HCT116 (cell line): ENCODE results near the gene DBET. TPM values are rescaled to one million over a fixed set of nuclear protein-coding genes. Genes with fewer than 3 reads are reported as not detected.
"Not testable (repeated sequence)": the region's sequence is repeated elsewhere in the genome, so short reads cannot be mapped to it uniquely, and the experiment has no call there.

Source experiments
- ATAC-seq: fragments of 200-7000 bp; cut with Tn5 transposase; 2 replicates; pipeline ENCODE4 v1.9.1; 2020; ENCODE audit warnings: mild to moderate bottlenecking, moderate library complexity
- BruUV-seq: library from RNA; stranded (reverse); fragments of 400-500 nt; replicated peaks from 2 replicates; lab custom pipeline; 2021; lab: Mats Ljungman, UMichigan
- CTCF ChIA-PET: fragments of 300-600 bp; sonication (Branson Sonifier 250); formaldehyde crosslinking; loops from one replicate; lab custom pipeline; 2021; ENCODE audit warnings: antibody characterized with exemption; lab: Charles Lee
- POLR2A ChIA-PET: fragments of 300-600, 350-600 bp; sonication (Branson Sonifier 250); formaldehyde crosslinking; loops from one replicate; lab custom pipeline; 2021; ENCODE audit warnings: antibody characterized with exemption; lab: Charles Lee
- RAD21 ChIA-PET, 2 experiments: fragments of 300-600 bp; sonication (Branson Sonifier 250); formaldehyde crosslinking; loops; one replicate each; lab custom pipeline; 2023; ENCODE audit warnings: low total read pairs in 2 of 2; ENCODE audit not compliant: uncharacterized antibody in 2 of 2, unreplicated experiment in 2 of 2, low non-redundant PET in 1 of 2; lab: Charles Lee
- DNase-seq: peaks from one replicate; pipeline ENCODE4 v3.0.0-alpha.2; 2010; ENCODE audit warnings: low read depth, low spot score
- H2AFZ ChIP-seq: fragments of 200-600 bp; shearing (Covaris generic), sonication (generic); 2 replicates; pipeline ENCODE4 v1.6.1; 2017; ENCODE audit warnings: low read depth, mixed run types, mixed read lengths, antibody characterized with exemption, low read length; ENCODE audit not compliant: poor library complexity, severe bottlenecking
- H3K27ac ChIP-seq: 2 replicates; pipeline ENCODE4 v1.5.1; 2012; ENCODE audit warnings: low read depth, low read length
- H3K27me3 ChIP-seq: fragments of 200-600 bp; sonication (generic); 2 replicates; pipeline ENCODE4 v1.6.1; 2016; ENCODE audit warnings: mixed run types, low read length, mixed read lengths; ENCODE audit not compliant: insufficient read depth
- H3K36me3 ChIP-seq, 2 experiments: fragments of 200-500 bp in 1 of 2; fragments of 200-600 bp in 1 of 2; sonication (Bioruptor generic) in 1 of 2; sonication (generic) in 1 of 2; 2 replicates each; pipeline versions ENCODE4 v1.5.1 to v1.6.1; 2014 to 2016; ENCODE audit warnings: low read length in 2 of 2, inconsistent platforms in 1 of 2, mixed read lengths in 1 of 2, mixed run types in 1 of 2; ENCODE audit not compliant: insufficient read depth in 2 of 2, control insufficient read depth in 1 of 2
- H3K4me1 ChIP-seq, 2 experiments: fragments of 200-600 bp in 1 of 2; sonication (generic) in 1 of 2; 2 replicates each; pipeline versions ENCODE4 v1.5.1 to v1.6.1; 2012 to 2017; ENCODE audit warnings: low read length in 2 of 2, inconsistent platforms in 1 of 2, mild to moderate bottlenecking in 1 of 2, mixed read lengths in 1 of 2, mixed run types in 1 of 2, moderate library complexity in 1 of 2; ENCODE audit not compliant: insufficient read depth in 2 of 2, control insufficient read depth in 1 of 2
- H3K4me2 ChIP-seq: fragments of 200-600 bp; sonication (generic); 2 replicates; pipeline ENCODE4 v1.6.1; 2017; ENCODE audit warnings: mixed run types, low read length, mixed read lengths
- H3K4me3 ChIP-seq, 2 experiments: fragments of 200-600 bp in 1 of 2; sonication (generic) in 1 of 2; replicated peaks in 1 of 2; 2 replicates each; pipeline ENCODE4 v1.5.1; 2011 to 2016; ENCODE audit warnings: low read length in 2 of 2, control low read depth in 1 of 2, low read depth in 1 of 2, mild to moderate bottlenecking in 1 of 2, mixed read lengths in 1 of 2, mixed run types in 1 of 2
- H3K79me2 ChIP-seq: fragments of 200-600 bp; sonication (generic); 2 replicates; pipeline ENCODE4 v1.6.1; 2017; ENCODE audit warnings: mild to moderate bottlenecking, mixed run types, low read length, moderate library complexity, mixed read lengths; ENCODE audit not compliant: insufficient read depth
- H3K9ac ChIP-seq: fragments of 200-600 bp; sonication (generic); 2 replicates; pipeline ENCODE4 v1.6.1; 2016; ENCODE audit warnings: low read length, mixed read lengths
- H3K9me2 ChIP-seq: fragments of 200-600 bp; sonication (generic), shearing (Covaris generic); 2 replicates; pipeline ENCODE4 v1.6.1; 2017; ENCODE audit warnings: mixed run types, mild to moderate bottlenecking, moderate library complexity; ENCODE audit not compliant: insufficient read depth
- H3K9me3 ChIP-seq, 2 experiments: fragments of 200-500 bp in 1 of 2; fragments of 200-600 bp in 1 of 2; sonication (Bioruptor generic) in 1 of 2; sonication (generic) in 1 of 2; 2 replicates each; pipeline ENCODE4 v1.6.1; 2014 to 2017; ENCODE audit warnings: low read length in 2 of 2, mixed read lengths in 2 of 2, inconsistent platforms in 1 of 2, low read depth in 1 of 2, mild to moderate bottlenecking in 1 of 2, mixed run types in 1 of 2, moderate library complexity in 1 of 2; ENCODE audit not compliant: control insufficient read depth in 1 of 2, insufficient read depth in 1 of 2
- H4K20me1 ChIP-seq: fragments of 200-600 bp; sonication (generic), shearing (Covaris generic); 2 replicates; pipeline ENCODE4 v1.6.1; 2017; ENCODE audit warnings: mixed run types, mild to moderate bottlenecking, moderate library complexity; ENCODE audit not compliant: insufficient read depth
- intact Hi-C: fragments of 100-400 bp; cut with micrococcal nuclease; formaldehyde crosslinking; loops from 2 replicates; pipeline ENCODE4 v1.10.0; 2022
- total RNA-seq: library from RNA; stranded (reverse); gene quantifications from one replicate; pipeline ENCODE4 v1.2.1, GENCODE V29; 2021; ENCODE audit not compliant: unreplicated experiment

DBET gene
- total RNA-seq, 1 experiment from 2014 or later, result not detected

DNA sequence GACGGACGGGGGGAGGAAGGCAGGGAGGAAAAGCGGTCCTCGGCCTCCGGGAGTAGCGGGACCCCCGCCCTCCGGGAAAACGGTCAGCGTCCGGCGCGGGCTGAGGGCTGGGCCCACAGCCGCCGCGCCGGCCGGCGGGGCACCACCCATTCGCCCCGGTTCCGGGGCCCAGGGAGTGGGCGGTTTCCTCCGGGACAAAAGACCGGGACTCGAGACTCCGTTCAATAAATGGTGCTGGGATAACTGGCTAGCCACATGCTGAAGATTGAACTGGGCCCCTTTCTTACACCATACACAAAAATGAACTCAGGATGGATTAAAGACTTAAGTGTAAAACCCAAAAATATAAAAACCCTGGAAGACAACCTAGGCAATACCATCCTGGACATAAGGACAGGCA, 28.8 kb downstream of the DBET start:
- BruUV-seq, H3K4me3 ChIP-seq, H3K79me2 ChIP-seq, H3K9ac ChIP-seq, H2AFZ ChIP-seq, H3K9me3 ChIP-seq, ATAC-seq, H3K4me2 ChIP-seq, RAD21 ChIA-PET, H3K27me3 ChIP-seq, CTCF ChIA-PET, H3K4me1 ChIP-seq, H4K20me1 ChIP-seq, H3K9me2 ChIP-seq, H3K27ac ChIP-seq, intact Hi-C loops, H3K36me3 ChIP-seq, DNase-seq, POLR2A ChIA-PET: not testable (repeated sequence)

DNA sequence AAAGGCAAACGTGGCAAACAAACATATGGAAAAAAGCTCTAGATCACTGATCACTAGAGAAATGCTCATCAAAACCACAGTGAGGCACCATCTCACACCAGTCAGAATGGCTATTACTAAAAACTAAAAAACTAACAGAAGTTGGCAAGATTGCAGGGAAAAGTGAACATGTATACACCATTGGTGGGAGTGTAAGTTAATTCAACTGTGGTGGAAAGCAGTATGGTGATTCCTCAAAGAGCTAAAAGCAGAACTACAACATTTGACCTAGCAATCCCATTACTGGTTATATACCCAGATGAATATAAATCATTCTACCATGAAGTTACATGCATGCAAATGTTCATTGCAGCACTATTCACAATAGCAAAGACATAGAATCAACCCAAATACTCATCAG, 29.7 kb downstream of the DBET start:
- ATAC-seq, H3K9me3 ChIP-seq, H3K9ac ChIP-seq, RAD21 ChIA-PET, intact Hi-C loops, H3K27ac ChIP-seq, H4K20me1 ChIP-seq, POLR2A ChIA-PET, H3K79me2 ChIP-seq, H3K36me3 ChIP-seq, DNase-seq, H3K4me3 ChIP-seq, H3K4me2 ChIP-seq, CTCF ChIA-PET, H3K27me3 ChIP-seq, H3K4me1 ChIP-seq, H3K9me2 ChIP-seq, BruUV-seq, H2AFZ ChIP-seq: not testable (repeated sequence)

DNA sequence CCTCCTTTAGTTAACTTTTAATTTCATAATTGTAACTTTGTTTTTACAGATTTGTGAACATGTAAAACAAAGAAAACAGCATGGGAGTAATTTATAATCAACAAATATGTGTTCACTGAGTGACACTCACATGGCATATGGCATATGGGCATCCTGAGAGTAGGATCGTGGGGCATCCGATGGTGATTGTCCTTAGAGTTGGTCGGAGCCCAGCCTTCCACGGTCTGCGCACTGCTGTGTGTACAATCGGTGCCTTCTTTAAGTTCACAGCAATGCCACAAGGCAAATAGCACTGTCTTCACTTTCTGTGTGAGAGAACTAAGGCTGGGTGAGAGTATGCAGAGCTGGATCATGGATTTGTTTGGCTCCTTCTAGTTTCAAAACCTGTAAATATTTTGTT, 31.0 kb downstream of the DBET start:
- ATAC-seq, H3K9ac ChIP-seq, BruUV-seq, H3K9me2 ChIP-seq, H3K79me2 ChIP-seq, H2AFZ ChIP-seq, H3K4me1 ChIP-seq, H3K27ac ChIP-seq, H3K4me2 ChIP-seq, H3K27me3 ChIP-seq, DNase-seq, H4K20me1 ChIP-seq, intact Hi-C loops, H3K9me3 ChIP-seq, H3K4me3 ChIP-seq, RAD21 ChIA-PET, POLR2A ChIA-PET, CTCF ChIA-PET, H3K36me3 ChIP-seq: not testable (repeated sequence)

DNA sequence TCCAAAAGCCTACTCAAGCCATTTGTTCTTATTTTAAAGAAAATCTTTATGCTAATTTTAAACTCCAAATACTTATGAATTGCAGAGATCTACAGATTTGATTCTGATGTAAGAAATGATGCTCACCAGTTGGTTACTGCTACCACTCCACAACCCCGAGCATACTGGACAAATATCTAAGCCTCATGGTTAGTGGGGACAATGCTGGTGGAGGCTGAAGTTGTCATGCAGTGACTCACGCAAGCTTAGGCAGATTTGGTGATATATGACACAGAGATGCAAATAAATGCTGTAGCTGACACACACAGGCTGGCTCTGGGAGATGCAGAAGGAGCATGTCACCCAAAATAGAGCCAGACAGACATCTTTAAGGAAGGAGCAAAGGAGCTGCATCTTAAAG, 35.3 kb downstream of the DBET start:
- CTCF ChIA-PET, result not testable (repeated sequence)

DNA sequence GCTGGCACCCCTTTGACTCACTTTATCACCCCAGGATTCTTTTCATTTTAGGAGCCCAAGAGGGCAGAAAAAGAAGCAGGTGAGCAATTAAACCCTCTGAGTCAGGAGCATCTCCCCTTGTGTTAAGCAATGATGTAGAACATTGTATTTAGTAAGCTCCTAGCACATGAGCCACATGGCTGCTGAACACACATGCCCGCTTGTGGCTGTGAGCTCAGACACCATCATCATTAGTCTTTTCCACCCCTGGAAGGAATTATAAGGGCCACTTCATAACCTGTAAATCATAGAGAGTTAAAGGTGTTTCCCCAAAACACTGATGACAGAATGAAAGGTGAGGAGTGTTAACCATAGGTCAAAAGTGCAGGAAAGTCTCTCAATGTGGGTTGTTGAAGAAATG, 37.2 kb downstream of the DBET start:
- H3K4me2 ChIP-seq, H3K9me2 ChIP-seq, BruUV-seq, POLR2A ChIA-PET, ATAC-seq, H2AFZ ChIP-seq, H3K79me2 ChIP-seq, H3K27me3 ChIP-seq, H3K4me1 ChIP-seq, H3K36me3 ChIP-seq, intact Hi-C loops, H3K9ac ChIP-seq, RAD21 ChIA-PET, H3K4me3 ChIP-seq, CTCF ChIA-PET, H3K9me3 ChIP-seq, H4K20me1 ChIP-seq, DNase-seq, H3K27ac ChIP-seq: not testable (repeated sequence)

More for the DNA sequence above, 35.3 kb downstream of the DBET start:
- RAD21 ChIA-PET, H3K4me3 ChIP-seq, H3K9ac ChIP-seq, intact Hi-C loops, BruUV-seq, H3K79me2 ChIP-seq, H3K9me2 ChIP-seq, H3K36me3 ChIP-seq, H3K9me3 ChIP-seq, POLR2A ChIA-PET, H3K27ac ChIP-seq, H3K4me2 ChIP-seq, ATAC-seq, H3K4me1 ChIP-seq, H4K20me1 ChIP-seq, H3K27me3 ChIP-seq, H2AFZ ChIP-seq, DNase-seq: not testable (repeated sequence)
